ENCODE results near the gene ATOH1.

Gene ATOH1, protein sequence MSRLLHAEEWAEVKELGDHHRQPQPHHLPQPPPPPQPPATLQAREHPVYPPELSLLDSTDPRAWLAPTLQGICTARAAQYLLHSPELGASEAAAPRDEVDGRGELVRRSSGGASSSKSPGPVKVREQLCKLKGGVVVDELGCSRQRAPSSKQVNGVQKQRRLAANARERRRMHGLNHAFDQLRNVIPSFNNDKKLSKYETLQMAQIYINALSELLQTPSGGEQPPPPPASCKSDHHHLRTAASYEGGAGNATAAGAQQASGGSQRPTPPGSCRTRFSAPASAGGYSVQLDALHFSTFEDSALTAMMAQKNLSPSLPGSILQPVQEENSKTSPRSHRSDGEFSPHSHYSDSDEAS

GRCh38 chr4:93828332-93828994 lies at the start of gene ATOH1:
TSS of gene ATOH1 (plus strand) at chr4:93828753. CDS start at chr4:93828927, 174 bp downstream.
- DNase-seq, result no peak

DNA sequence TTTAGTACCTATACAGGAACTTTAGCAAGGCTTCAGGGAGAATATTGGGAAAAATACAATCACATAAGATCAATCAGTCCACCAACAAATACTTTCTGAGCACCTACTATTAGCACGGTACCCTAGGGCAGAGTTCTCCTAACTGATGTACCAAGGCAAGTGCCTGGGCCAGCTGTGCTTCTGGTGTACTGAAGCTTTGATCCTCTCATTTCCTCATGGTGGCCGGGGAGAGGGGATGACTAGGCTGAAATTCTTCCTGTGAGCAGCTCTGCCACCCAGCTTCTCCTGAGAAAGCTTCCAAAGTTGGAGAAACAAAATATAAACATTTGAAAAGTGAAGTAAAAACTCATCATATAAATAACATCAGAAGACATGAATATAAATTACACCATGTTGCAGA lies 49.3 kb upstream of the ATOH1 start:
- DNase-seq, result no peak

DNA sequence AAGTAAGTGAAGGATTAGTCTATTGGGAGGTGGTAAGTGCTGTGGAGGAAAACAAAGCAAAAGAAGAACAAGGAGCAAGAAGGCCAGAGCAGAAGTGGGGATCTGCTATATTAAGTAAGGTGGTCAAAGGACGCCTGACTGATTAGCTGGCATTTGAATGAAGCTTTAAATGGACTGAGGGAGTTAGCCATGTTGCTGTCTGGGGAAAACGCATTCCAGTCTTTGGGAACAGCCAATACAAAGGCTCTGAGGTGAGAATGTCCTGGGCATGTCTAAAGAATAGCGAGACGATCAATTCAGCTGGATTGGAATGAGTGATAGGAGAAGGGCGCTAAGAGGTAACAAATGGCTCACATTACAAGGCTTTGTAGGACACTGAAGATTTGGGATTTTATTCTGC lies 48.5 kb upstream of the ATOH1 start:
- no peak for DNase-seq

GRCh38 chr4:93781198-93781597 lies 47.4 kb upstream of the ATOH1 start:
- DNase-seq, result no peak

GRCh38 chr4:93786149-93786548 lies 42.4 kb upstream of the ATOH1 start:
- DNase-seq, result no peak

- DNase-seq, result no peak
These were observed 39.8 kb upstream of the ATOH1 start for GRCh38 chr4:93788712-93789111.

DNA sequence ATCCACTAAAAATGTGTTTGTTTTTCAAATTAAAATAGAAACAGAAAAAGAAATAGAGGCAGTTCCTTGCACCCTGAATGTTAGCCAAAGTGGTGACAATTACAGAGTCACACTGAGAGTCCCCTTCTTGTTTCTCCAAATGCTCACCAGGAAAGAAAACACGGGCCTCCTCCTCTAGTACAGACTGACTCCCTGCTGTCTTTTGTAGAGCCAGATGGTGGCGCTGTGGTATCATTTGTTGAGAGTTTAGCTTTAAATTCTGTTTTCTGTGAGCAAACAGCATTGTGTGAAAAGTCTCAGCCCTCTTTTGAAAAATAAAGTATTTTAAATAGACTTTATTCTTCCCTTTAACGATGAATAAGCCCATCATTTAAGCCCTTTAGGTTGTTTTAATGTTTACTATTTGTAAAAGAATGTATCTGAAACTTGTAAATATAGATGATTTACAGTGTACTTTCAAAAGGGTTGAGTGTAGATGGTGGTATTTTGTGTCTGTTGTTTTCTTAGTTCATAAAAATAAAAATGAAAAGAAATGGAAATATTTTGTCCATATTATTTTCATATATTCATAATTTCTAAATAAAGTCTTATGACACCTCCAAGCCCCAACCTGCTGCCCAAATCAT lies 36.9 kb upstream of the ATOH1 start:
- DNase-seq, result peak; percentile 14

DNA sequence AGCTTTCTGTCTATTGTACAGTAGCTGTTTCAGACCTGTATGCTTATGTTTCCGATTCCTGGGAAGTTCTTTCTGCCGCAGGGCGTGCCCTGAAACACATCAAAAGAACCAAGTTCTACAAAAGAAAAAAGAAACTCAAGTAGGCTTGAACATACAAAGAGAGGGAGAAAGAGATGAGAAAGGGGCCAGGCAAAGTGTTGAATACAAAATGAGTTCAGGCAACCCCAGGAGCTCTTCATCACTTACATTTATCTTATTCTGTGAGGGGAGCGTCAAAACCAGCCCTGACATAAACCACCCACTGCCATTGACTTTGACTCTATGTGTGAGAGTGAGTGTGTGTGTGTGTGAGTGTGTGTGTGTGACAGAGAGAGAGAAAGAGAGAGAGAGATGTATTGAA lies 26.5 kb upstream of the ATOH1 start:
- no peak for DNase-seq

- DNase-seq, result no peak
These were observed 18.8 kb upstream of the ATOH1 start for GRCh38 chr4:93809773-93810172.

DNA sequence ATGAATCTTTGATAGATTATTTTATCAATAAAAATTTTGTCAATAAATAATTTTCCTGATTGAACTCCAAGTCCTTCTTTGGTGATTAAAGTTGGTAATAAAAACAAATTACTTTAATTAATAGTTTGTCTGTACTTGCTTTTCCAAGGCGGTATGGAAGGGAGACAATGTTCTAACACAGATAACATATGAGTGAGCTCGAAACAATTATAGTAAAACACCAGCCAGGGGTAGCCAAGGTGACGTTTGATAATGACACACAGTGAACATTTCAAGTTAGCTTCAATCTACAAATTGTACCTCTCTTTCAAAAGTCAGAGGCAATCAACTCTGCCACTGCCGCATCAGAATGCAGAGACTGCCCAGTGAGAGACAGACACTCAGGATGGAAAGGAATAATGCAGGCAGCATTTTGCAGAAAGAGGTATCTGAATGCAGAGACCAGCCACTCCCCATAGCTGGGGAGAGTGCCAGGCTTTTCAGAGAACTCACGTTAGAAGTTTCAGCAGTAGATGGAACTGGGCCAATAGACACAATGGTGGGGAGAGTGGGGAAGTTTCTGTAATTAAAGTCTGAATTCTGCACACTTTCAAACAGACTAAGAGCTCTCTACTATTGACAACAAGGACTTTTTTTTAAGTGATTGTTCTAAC lies 18.1 kb upstream of the ATOH1 start:
- no peak for DNase-seq

DNA sequence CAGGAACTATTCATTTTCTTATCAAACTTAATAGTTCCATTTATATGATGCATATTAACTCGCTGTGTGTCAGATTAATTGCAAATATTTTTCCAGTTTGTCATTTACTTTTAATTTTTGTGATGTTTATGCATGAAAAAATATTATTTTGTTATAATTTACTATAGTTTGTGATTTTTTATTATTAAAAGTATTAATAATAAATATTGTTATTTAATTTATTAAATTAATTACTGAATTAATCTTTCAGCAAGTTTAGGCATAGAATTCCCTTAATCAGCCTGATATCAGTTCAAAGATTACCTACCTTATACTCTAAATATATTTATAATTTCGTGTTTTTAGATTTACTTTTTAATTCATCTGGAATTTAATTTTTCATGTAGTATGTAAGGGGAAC lies 15.5 kb upstream of the ATOH1 start:
- DNase-seq, result no peak

- no peak for DNase-seq
These were observed 14.4 kb upstream of the ATOH1 start for GRCh38 chr4:93814141-93814540.

DNA sequence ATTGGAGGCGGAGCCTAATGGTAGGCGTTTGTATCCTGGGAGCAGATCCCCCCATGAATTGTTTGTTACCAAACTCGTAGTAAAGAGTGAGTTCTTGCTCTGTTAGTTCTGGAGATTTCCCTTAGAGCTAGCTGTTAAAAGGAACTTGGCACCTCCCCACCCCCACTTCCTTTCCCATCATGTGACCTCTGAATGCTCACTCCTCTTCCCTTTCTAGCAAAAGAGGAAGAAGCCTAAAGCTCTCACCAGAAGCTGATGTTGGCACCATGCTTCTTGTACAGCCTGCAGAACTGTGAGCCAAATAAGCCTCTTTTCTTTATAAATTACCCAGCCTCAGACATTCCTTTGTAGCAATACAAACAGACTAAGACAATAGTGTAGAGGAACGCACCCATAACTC lies 13.8 kb upstream of the ATOH1 start:
- DNase-seq, result no peak

- no peak for DNase-seq
These were observed 2.9 kb upstream of the ATOH1 start for GRCh38 chr4:93825551-93826216.

DNA sequence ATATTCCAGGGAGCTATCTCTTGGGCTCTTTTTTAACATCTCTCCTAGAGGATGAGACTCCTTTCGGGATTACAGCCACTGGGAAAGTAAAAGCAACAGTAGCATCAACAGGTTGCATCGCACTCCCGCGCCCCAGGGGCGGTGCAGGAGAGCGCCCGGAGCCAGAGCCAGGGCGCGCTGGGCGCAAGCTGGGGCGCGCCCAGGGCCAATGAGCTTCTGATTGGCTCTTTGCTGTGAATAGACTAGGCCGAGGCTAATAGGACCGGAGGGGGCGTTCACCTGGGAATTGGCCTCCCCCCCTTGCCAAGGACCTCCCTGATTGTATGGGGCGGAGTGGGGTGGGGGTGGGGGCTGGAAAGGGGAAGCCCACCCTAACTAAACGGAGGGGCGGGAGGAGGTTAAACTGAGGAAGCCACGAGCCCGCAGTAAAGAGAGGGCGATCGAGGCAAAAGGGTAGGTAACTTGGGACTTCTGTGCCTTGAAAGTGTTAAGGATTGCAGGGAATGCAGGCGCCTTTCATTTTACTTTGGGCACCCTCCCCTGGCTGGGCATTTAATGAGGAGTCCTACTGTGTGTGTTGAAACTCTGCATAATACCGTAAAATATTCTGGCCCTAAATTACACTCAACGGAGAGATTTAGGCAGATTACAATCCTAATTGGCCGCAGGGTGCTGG lies 1.1 kb upstream of the ATOH1 start:
- no peak for DNase-seq

GRCh38 chr4:93828995-93829819 lies 654 bp downstream of the ATOH1 start:
- no peak for DNase-seq

- DNase-seq, result no peak
These were observed 1.5 kb downstream of the ATOH1 start for GRCh38 chr4:93829820-93830687.

- DNase-seq, result no peak
These were observed 3.4 kb downstream of the ATOH1 start for GRCh38 chr4:93831716-93832496.

DNA sequence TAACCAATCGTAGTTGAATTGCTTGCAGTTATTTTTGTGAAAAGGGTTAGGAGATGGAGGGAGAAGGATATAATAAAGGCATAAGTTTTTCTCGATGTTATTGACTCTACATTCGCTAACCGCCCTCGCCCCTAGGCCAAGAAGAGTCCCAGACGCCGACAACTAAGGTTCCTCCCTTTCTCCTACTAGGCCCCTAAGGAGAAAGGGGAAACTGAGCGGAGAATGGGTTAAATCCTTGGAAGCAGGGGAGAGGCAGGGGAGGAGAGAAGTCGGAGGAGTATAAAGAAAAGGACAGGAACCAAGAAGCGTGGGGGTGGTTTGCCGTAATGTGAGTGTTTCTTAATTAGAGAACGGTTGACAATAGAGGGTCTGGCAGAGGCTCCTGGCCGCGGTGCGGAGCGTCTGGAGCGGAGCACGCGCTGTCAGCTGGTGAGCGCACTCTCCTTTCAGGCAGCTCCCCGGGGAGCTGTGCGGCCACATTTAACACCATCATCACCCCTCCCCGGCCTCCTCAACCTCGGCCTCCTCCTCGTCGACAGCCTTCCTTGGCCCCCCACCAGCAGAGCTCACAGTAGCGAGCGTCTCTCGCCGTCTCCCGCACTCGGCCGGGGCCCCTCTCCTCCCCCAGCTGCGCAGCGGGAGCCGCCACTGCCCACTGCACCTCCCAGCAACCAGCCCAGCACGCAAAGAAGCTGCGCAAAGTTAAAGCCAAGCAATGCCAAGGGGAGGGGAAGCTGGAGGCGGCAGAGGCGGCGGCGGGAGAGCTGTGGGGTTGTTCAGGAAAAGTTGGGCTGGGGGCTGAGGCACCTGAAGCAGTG lies 5.9 kb downstream of the ATOH1 start:
- no peak for DNase-seq
